ENCODE measurements around the gene GBP3.

GRCh38 chr1:88983791-88984559 is 38.7 kb downstream of the GBP3 start:
- TF ChIP-seq POLR2A (IDR thresholded peaks at IDR 0.05) (no peak), CTCF (IDR thresholded peaks at IDR 0.05) (peak; percentile 32 to 60 (median 53))
